A673 (cell line): Measurements from ENCODE around the gene MAN1C1.

Experiments used
- EZH2 ChIP-seq: fragments of 200-600 bp; sonication (generic); IDR thresholded peaks from 2 replicates; pipeline ENCODE4 v1.6.1; 2017; ENCODE audit warnings: borderline replicate concordance, low read depth, mild to moderate bottlenecking, mixed read lengths, antibody characterized with exemption, low read length; ENCODE audit not compliant: poor library complexity, severe bottlenecking
- TF ChIP-seq, protein P1 (sequence below): fragments of 300-800, 200-600 bp; sonication (generic); conservative IDR thresholded peaks from 2 replicates; pipeline ENCODE4 v1.5.1; 2017; ENCODE audit warnings: low read depth, mild to moderate bottlenecking, antibody characterized with exemption, low read length, moderate library complexity, mixed read lengths

DNA sequence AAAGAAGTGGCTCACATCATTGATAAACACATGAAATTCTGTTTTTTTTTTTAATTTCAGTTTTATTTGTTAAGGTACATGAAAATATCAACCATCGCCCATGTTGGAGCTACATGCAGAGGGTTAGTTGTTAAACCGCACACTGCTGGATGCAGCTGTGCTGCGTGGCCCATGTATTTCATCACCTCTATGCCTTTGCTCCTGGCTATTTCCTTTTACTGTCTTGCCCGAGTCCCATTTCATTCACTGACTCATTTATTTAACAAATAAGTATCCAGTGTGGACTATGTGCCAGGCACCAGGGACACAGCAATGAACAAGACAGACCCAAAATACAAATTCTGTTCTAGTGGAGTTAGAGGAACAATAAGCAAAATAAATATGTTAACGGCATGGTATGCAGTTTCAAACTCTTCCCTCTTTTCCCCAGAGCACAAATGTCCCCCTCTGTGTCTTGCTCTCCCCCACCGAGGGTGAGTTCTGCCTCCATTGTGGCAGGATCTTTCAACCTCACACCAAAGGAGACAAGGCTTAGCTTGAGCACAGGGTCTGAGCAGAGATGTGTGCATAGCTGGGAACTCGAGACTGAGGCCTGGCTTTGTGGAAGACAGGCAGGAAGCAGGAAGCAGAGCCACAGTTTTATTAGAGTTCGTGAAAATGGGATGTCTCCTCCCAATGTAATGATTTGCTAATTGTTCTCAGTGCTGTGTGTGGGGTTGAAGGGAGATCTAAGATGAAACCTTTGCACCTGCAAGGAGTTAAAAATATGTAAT, 44.6 kb downstream of the MAN1C1 start:
- TF ChIP-seq, protein P1, sequence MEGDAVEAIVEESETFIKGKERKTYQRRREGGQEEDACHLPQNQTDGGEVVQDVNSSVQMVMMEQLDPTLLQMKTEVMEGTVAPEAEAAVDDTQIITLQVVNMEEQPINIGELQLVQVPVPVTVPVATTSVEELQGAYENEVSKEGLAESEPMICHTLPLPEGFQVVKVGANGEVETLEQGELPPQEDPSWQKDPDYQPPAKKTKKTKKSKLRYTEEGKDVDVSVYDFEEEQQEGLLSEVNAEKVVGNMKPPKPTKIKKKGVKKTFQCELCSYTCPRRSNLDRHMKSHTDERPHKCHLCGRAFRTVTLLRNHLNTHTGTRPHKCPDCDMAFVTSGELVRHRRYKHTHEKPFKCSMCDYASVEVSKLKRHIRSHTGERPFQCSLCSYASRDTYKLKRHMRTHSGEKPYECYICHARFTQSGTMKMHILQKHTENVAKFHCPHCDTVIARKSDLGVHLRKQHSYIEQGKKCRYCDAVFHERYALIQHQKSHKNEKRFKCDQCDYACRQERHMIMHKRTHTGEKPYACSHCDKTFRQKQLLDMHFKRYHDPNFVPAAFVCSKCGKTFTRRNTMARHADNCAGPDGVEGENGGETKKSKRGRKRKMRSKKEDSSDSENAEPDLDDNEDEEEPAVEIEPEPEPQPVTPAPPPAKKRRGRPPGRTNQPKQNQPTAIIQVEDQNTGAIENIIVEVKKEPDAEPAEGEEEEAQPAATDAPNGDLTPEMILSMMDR, result no peak
- TF ChIP-seq EZH2, result no peak
